ENCODE data around the gene INTS2.
A peak's percentile ranks its signal among the peaks of the same experiment; 100 is the strongest.
"Not testable (repeated sequence)": the region's sequence is repeated elsewhere in the genome, so short reads cannot be mapped to it uniquely, and the experiment has no call there.

Gene INTS2

GRCh38 chr17:61819265-61819664 is 108.5 kb downstream of the INTS2 start:
- not testable (repeated sequence) for DNase-seq

- DNase-seq, result no peak
These were observed 109.6 kb downstream of the INTS2 start for GRCh38 chr17:61818225-61818624.

- no peak for DNase-seq
These were observed 110.3 kb downstream of the INTS2 start for GRCh38 chr17:61817452-61817851.

- DNase-seq, result no peak
These were observed 111.2 kb downstream of the INTS2 start for GRCh38 chr17:61816538-61816937.

GRCh38 chr17:61815863-61816503 is 111.8 kb downstream of the INTS2 start:
- peak; percentile 89 for DNase-seq

Measured in NCI-H510A treated with DMSO at 0.1 percent for 48 hours (cell line).